SK-N-SH treated with all-trans-retinoic acid at 6 μM for 48 hours (cell line): ENCODE results near the gene GPR61.

Experiments used
- ARNTL ChIP-seq: fragments of 450-650 bp; formaldehyde crosslinking; IDR thresholded peaks from 2 replicates; pipeline ENCODE4 v1.5.0; 2020; ENCODE audit warnings: low read depth, mild to moderate bottlenecking, moderate library complexity, borderline replicate concordance
- OSR1 ChIP-seq: fragments of 250-450 bp; sonication (Bioruptor Pico); IDR thresholded peaks from 2 replicates; pipeline ENCODE4 v1.8.0; 2022; ENCODE audit warnings: moderate library complexity, mild to moderate bottlenecking, inconsistent platforms
- SNAI2 ChIP-seq: fragments of 250-450 bp; sonication (Bioruptor Pico); IDR thresholded peaks from 2 replicates; pipeline ENCODE4 v1.5.0; 2020; ENCODE audit warnings: mild to moderate bottlenecking, moderate library complexity
- TOX ChIP-seq: fragments of 250-450 bp; sonication (Bioruptor Pico); IDR thresholded peaks from 2 replicates; pipeline ENCODE4 v1.8.0; 2021; ENCODE audit warnings: mild to moderate bottlenecking, moderate library complexity, borderline replicate concordance
- ZFP30 ChIP-seq: fragments of 450-650 bp; formaldehyde crosslinking; IDR thresholded peaks from 2 replicates; pipeline ENCODE4 v1.5.0; 2022; ENCODE audit warnings: mild to moderate bottlenecking, moderate library complexity
- TF ChIP-seq, protein P1 (sequence below): fragments of 250-450 bp; sonication (Bioruptor Pico); IDR thresholded peaks from 2 replicates; pipeline ENCODE4 v1.8.0; 2020; ENCODE audit warnings: mild to moderate bottlenecking, moderate library complexity, borderline replicate concordance

DNA sequence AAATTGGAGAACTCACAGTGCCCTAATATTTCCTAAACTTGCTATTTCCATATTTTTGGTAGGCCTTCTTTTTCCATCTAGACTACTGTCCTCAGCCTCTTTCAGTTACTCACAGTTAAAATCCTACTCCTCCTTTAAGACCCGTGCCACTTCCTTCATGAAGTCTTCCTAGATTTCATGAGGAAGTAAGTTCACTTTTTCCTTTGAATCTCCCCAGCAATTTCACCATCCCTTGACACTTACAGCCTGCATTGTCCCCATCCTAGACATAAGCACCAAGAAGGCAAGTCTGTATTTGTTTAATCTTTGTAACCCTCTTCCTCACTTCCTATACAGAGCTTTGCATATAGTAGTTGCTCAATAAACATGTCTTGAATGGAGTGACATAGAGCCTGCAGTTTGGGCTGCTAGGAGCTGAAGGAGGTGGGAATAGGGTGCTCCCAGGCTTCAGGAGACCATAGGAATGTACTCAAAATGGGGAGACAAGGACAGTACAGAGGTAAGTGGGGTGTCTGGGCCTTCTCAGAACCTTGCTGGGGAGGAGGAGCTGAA, 5.3 kb upstream of the GPR61 start:
- TF ChIP-seq OSR1 (CRISPR knock-in tag) (no peak), SNAI2 (CRISPR knock-in tag) (no peak), ZFP30 (no peak), TOX (CRISPR knock-in tag) (no peak), ARNTL (CRISPR knock-in tag) (no peak)
- TF ChIP-seq, protein P1, sequence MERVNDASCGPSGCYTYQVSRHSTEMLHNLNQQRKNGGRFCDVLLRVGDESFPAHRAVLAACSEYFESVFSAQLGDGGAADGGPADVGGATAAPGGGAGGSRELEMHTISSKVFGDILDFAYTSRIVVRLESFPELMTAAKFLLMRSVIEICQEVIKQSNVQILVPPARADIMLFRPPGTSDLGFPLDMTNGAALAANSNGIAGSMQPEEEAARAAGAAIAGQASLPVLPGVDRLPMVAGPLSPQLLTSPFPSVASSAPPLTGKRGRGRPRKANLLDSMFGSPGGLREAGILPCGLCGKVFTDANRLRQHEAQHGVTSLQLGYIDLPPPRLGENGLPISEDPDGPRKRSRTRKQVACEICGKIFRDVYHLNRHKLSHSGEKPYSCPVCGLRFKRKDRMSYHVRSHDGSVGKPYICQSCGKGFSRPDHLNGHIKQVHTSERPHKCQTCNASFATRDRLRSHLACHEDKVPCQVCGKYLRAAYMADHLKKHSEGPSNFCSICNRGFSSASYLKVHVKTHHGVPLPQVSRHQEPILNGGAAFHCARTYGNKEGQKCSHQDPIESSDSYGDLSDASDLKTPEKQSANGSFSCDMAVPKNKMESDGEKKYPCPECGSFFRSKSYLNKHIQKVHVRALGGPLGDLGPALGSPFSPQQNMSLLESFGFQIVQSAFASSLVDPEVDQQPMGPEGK, result no peak
